NCI-H510A (cell line): Measurements from ENCODE around the gene SH3GL2.

Experiments
- DNase-seq: peaks from one replicate; lab custom pipeline; 2025; lab: John Stamatoyannopoulos, UW

SH3GL2 gene

DNA sequence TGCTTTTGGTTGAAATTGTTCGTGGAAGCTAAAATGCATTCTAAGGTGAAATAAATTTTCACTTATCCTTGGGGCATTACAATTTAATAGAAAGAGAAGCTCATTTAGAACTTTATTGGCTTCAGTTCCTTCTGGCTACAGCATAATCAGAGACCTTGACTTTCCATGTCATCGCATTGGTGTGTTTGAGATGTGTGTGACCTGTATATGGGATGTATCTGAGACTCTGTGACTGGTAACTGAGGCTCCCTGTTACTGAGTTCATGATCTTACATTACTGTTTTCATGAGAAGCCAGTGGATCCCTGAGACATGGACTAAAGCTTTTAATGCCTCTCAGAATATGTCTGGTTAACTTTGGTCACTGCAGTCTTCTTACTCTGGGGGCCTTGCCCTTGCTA, 32.5 kb downstream of the SH3GL2 start:
- no peak for DNase-seq

DNA sequence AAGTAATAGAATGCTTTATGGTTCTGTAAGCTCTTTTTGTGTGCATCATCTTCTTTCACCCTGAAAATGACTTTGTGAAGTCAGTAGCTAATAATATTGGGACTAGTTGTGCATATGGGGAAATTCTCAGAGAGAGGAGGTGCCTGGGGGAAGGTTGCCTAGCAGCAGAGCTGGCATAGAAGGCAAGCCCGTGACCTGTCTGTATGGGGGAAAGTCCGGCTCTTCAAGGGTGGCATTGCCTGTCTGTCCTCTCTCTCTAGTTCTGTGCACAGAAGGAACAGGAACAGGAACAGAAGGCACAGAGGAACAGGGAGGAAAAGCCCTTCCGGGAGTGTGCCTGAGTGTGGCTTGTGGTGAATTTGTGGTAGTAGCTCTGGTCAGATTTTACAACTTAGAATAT, 33.1 kb downstream of the SH3GL2 start:
- DNase-seq, result no peak

DNA sequence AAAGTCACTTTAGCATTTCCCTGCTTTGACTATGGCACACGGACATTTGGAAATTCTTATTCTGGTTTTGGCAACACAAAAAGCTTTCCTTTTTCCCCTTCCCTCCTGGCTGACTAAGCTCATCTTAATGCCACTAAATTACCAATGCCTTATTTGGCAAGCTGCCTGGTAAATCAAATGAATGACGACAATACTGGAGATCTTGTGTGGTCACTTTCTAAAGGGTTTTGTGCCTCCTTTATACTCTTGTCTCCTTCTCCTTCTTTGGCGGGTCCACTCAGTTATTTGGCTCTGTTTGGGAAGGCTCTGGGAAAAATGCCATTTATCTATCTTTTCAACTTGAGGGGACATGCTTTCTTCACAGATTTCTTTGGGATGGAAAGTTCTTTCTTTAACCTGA, 34.9 kb downstream of the SH3GL2 start:
- no peak for DNase-seq

DNA sequence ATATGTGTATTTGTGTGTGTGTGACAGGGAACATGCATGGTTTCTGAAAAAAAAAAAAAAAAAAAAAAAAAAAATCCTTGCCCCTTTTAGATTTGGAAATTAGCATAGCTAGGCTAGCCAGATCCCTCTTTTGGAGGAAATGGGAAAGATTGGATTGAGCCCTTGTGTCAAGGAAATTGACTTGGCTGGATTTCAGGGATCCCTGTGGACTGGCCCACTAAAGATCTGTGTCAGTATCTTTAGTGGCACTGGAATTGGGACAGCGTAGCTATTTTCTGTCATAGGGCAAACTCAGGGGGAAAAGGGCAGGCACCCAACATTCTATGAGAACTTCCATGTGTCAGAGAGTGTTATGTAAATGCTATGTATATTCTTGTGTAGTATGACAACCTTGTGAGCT, 35.4 kb downstream of the SH3GL2 start:
- no peak for DNase-seq

DNA sequence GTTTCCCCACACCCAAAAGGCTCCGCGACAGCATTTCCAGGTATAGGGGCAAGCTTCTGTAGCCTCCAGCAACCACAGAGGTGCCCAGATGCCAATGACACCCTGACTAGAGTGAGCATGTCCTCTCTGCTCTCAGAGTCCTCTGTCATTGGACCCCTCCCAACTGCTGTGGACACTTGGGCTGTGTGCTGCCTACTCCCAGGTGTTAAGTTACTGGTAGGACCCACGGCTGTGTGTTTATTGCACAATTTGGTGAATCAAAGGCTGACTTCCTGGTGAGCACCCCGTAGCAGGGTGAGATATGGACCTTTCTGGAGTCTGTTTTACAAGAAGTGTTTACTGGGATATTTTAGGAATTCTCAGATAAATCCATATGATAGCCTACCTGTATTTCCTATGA, 36.0 kb downstream of the SH3GL2 start:
- peak; percentile 41 for DNase-seq

DNA sequence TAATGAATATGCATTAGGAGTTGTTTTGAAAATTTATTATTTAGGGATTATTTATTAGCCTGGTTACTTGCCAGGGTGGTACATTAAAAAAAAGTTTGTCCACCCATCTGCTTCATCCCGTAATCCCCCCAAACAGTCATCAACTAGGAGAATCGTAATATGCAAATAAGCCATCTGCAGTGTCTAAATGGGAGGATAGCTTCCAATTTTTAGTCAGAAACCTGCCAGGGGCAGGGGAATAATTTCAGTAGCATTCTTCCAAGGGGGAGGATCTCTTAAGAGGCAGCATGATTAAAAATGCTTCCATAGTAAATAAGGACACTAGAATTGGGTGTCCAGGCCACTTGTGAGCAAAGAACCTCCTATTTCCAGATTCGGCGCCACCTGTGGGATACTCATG, 43.3 kb downstream of the SH3GL2 start:
- no peak for DNase-seq

DNA sequence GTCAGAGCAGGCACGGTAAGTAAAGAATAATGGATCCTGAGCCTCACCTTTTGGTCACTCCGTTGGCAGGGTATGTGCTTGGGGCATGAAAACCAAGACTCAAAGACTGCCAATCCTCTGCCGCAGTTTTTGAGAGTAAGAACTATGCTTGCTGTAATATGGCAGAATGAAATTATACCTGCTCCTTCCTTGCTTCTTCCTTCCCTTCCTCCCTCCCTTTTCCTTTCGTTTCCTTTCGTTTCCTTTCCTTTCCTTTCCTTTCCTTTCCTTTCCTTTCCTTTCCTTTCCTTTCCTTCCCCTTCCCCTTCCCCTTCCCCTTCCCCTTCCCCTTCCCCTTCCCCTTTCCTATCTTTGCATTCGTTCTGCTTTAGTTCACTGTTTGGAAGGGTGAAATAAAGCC, 43.9 kb downstream of the SH3GL2 start:
- no peak for DNase-seq

DNA sequence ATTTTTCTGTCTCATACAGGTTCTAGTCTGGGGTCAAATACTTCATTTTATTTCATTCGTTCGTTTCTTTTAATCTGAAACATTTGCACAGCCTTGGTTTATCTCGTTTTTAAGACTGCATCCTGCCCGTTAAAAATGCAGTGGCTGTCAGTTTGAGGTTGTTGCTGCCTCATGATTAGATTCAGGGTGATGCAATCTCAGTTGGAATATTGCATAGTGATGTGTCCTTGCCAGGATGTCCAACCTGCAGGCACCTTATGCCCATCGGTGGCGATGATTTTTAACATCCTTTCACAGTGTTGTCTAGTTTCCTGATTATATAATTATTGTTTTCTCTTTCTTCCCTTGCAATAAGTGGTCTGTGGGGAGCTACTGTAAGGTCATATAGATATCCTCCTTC, 45.1 kb downstream of the SH3GL2 start:
- DNase-seq, result no peak

DNA sequence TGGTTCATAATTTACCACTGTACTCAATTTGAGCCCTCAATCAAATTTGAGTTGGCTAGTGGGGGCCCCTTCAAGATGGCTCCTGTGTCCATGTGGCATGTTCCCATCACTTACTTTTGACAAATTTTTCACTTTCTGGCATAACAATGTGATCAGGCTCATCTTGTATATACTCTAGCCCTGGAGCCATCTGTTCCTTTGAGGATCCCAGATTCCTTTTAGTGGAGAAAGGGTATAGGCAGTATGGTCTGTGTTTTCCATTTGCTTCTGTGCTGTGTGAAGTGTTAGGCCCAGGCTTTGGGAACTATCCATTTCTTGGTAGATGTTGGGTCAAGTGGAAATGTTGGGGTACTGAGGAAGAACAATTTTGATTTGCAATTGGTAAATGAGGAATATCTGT, 45.7 kb downstream of the SH3GL2 start:
- DNase-seq, result no peak

DNA sequence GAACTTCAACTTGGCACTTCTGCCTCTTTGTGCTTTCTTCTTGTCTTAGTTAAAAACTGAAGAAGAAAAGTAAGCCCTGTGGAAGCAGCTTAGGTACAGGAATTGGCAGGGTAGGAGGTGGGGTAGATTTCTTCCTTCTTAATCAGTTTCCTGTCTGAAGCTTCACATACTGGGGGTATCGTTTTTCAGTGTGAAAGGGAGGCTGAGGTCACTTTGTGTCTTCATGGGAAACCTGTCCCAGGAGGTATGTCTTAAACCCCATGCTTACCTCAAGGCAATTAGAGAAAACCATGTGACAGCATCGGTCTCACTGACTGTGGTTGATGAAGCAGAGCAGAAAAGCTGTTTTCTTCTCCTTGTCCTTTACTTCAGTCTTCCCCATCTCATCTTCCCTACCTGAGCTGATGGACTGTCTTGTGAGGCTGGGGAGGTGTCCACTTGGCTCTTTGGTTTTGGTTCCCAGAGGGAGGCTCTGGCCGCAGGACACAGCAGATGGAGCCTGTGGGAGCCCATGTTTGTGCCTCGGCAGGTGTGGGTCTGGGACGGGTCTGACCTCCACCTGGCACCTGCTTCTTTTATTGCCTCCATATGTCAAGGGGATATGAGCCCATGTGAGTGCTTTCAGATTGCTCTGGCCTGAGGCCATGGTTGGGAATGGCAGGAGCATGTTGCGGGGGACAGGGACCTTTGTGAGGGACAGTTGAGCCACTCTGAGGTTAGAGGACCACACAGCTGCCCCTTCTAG, 47.0 kb downstream of the SH3GL2 start:
- peak; percentile 25 for DNase-seq

DNA sequence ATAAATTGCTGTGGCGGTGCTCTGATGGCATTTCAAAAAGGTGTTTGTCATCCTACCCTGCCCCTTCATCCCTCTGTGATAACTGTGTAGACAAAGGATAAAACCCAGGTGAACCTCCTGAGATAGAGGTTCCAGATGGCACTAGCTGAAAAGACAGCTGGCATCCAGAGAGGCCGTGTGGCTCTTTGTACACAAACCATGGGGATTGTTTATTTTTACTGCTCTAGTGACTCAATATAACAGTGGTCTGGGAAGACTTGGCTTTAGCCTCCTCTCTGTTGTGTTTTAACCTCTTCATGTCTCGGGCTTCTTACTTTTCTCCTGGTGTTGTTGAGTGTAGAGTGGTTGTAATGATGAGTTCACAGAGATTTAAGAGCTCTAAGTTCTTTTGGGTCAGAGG, 48.8 kb downstream of the SH3GL2 start:
- peak; percentile 50 for DNase-seq

DNA sequence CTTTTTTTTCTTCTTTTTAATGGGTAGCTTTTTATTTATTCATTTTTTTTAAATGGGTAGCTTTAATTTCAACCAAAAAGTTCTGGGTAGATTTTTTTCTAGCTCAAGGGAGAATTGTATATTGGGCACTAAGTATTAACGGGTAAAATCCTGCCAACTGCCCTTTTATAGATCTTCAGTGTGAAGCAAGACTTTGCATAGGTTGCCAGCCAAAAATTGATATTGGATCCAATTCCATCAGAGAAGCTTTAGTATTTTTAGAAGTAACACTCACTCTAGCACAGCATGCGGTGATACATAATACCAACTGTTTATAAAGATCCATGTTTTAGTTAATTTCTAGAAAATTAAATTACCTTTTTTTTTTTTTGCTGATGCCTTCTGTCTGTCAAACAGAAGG, 49.8 kb downstream of the SH3GL2 start:
- DNase-seq, result no peak

DNA sequence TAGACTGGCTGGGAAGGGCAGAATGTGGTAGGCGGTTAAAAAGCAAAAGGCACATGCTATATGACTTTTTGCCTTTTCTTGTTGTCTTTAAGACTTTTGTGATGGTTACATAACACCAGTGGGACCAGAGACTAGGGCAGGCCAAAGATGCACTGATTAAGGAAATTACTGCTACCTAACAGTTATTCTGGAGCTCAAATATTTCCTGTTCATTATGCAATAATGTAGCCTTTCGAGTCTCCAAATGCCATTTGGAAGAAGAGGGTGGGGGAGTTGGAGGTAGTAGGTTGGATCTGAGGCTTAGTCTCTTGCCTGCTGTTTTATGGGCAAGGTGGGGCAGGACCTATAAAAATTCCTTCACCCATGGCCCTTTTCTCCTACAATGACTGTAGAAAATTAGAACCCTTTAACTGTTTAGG, 51.7 kb downstream of the SH3GL2 start:
- DNase-seq, result no peak

DNA sequence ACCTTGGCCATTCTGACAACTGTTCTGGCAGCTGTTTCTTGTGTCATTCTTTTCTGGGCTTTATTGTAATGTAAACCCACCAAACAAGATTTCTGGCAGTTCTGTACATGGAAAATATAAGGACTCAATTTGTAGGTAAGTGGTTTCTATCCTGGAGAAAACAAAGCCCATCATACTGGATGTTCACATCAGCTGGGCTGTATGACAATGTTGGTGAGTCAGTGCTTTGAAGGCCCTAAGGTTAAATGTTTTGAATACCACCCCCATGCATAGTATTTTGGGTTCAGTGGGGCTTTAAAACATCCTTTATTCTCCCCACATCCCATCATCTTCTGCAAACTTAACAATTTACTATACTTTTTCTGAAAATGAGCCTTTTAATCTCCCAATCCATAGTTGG, 52.5 kb downstream of the SH3GL2 start:
- no peak for DNase-seq

DNA sequence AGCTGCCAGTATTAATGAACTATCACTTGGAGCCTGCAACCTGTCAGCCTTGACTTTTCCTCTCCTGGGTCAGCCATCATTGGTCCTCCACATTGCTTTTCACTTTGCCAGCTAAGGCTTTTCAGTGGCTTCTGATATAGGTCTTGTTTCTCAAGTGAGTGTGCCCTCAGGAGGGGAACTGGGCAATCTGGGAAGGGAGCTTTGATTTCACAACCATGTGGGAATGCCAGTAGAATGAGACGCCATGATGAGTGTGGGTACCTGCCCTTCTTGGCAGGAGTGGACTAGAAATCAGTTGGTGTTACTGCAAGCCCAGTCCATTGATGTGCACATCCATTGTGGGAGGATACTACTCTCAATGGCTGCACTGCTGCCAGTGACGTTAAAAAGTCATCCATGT, 54.1 kb downstream of the SH3GL2 start:
- DNase-seq, result no peak

DNA sequence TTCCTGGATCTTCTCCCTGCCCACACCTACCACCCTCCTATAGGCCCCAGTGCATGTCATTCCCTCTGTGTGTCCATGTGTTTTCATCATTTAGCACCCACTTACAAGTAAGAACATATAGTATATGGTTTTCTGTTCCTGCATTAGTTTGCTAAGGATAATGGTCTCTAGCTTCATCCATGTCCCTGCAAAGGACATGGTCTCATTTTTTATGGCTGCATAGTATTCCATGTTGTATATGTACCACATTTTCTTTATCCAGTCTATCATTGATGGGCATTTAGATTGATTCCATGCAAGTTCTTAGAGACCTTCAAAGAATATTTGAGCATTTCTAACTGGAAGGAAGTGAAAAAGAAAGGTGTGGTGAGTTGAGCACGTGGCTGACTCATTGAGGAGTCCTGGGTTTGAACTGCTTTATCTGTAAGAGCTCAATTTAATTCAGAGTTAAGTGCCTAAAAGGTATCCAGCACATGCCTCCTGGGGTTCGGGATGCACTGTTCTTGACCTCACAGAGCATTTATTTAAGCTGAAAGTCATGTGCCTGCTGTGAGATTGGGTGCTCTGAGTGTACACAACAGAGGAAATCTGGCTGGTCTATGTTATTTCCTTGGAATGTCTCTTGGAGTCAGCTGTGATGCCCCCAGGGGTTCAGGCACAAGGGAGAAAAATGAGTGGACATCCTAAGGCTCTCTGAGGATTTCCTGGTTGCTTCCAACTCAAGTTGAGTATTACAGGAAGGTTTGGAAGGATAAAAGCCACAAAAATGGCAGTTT, 56.4 kb downstream of the SH3GL2 start:
- DNase-seq, result no peak

DNA sequence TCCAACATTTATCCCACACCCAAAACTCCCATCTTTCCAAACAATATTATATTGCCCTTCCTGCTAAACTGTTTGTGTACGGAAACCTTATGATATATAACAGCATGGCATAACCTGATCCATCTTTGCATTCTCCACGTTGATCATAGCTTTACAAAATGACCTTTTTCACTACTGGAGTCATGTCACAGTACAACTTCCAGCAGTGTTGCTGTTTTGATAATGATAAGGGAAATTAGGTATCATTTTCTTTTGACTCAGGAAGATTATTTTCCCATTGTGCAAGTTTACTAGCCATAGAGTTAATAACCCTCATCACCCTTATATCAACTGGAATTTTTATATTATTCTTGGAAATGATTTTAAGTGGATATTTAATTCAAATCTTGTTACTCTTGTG, 57.5 kb downstream of the SH3GL2 start:
- no peak for DNase-seq

DNA sequence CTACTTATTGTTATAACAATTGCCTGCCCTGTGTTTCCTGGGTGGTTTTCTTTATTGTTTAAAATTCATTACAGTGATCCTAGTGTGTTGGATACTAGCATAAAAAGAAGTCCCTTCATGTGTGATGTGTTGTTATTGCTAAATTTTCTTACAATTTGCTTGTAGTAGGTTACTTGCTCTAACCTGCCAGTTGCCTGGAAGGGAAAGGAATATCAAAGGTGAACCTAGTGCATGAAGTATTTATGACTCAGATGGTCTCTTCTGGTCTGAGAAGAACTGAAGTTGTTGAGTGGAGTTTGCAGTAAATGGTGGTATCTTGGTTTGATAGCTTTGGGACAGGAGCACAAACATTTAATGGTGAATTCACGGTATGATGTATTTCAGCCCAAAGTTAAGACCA, 58.0 kb downstream of the SH3GL2 start:
- no peak for DNase-seq

DNA sequence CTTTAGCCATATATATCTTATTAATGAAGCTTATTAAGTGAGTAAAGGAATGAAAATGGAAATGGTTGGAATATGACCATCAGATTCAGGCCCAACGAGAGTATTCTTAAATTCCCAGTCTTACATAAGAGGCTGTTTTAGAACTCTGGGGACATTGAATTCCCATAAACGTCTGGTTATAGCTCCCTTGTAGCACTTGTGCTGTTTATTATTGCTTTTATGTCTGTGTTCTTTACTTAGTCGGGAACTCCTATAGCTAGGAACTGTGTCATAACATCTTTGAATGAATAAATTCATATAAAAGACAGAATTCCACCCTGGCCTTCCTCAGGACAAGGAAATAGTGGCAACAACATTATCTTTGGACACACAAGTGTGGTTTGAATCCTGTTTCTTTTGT, 58.4 kb downstream of the SH3GL2 start:
- DNase-seq, result no peak

DNA sequence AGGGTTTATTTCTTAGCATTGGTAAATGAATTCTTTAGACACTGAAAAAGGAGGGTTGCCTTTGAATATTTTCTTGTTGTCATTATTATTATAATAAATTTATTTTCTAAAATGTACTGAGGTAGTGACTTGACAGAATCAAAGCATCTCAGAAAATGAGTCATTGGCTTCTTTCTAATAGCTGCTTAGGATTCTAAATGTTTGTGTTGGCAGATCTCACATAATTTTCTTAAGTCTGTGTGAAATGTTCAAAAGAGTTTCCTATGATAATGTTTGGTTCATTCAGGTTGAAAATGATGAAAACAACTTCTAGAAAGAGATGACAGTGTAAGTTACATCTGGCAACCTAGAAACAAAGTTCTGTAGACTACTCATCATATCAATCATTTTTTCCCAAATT, 69.7 kb downstream of the SH3GL2 start:
- DNase-seq, result no peak

DNA sequence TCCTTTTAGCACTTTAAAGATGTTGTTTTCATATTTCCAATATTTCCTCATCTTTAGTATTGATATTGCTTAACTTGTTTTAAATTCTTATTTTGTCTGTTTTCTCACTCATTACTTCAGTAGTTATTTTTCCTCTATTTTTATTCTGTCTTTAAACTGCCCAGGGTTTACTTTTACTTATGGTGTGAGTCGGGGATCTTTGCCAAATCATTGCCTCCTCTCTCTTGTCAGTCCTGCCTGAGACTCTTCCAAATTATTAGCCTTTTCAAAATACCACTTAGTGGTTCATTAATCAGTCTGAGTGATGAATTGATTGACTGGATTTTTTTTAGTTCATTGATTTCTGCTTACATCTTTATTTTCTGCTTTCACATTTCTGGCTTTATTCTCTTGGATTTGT, 72.9 kb downstream of the SH3GL2 start:
- DNase-seq, result no peak

DNA sequence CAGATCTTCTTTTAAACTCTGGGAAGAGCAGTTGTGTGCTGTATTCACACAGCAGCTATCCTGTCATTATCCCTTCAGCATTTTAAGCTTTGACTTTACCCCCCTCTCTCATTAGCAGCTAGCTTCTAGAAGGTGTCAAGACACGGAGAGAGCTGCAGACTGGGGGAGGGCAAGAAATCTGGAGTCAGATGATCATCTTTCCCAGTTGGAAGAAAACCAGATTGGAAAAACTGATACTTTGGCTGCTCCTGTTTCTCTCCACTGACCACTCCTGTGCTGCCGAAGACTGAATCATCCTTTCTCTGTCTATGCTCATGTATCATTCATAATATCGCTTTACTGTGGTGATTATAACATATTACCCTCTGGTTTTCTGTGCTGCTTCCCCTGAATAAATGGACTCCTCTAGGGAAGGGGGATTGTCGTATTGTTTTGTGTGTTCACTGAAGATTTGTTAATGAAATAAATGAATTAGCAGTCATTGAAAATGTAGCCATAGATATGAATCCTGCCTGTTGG, 75.1 kb downstream of the SH3GL2 start:
- no peak for DNase-seq

DNA sequence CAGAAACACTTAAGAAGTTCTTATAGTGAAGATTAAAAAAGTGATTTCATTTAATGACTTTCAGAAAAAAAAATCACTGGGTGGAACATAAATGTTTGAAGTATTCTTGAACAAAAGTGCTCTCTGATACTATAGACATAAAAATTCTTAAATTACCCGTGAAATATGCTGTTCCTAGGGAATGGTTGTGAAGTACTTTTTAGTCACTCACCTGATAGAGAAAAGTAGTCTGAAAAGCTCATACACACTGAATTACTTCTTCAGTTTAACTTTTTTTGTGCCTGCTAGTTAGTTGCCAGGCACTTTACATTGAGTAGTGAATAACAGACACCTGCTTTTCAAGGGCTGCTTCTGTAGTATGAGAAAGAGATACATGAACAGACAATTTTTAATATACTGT, 78.0 kb downstream of the SH3GL2 start:
- no peak for DNase-seq

DNA sequence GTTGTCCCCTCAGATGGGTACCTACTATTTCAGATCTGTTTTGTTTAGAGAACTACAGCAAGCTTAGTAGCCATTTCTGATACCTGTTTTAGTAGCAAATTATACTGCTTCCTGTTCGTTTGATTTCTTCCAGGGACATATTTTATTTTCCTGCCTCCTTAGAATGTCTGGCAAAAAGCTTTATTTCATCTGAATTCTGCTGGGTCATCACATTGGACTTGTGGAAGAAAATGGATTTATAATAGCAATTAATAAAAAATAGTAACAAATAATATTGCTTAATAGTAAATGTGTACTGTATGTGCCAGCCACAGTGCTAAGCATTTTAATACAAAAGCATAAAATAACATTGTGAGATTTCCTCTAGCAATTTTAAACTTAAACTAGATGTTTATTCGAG, 79.4 kb downstream of the SH3GL2 start:
- DNase-seq, result no peak
